Activated CD4-positive, CD25-positive, alpha-beta regulatory T cell treated with anti-CD3 and anti-CD28 coated beads, Interleukin-2, amount 50 U/mL, for 16 hours (primary cell): ENCODE results near the gene NXPH4.

ENCODE experiments used
- DNase-seq: peaks from one replicate; pipeline ENCODE4 v3.0.0-alpha.2; 2020; ENCODE audit warnings: low read depth, low spot score

Gene NXPH4

GRCh38 chr12:57203791-57204190 is 12.8 kb upstream of the NXPH4 start:
- DNase-seq = no peak

GRCh38 chr12:57204454-57204853 is 12.1 kb upstream of the NXPH4 start:
- no peak for DNase-seq

GRCh38 chr12:57205186-57205585 is 11.4 kb upstream of the NXPH4 start:
- no peak for DNase-seq

GRCh38 chr12:57205931-57206330 is 10.7 kb upstream of the NXPH4 start:
- no peak for DNase-seq

- no peak for DNase-seq
Measured at GRCh38 chr12:57207731-57208630, 8.6 kb upstream of the NXPH4 start.

GRCh38 chr12:57208631-57209282 is 7.8 kb upstream of the NXPH4 start:
- DNase-seq = no peak

- no peak for DNase-seq
Measured at GRCh38 chr12:57209916-57210315, 6.7 kb upstream of the NXPH4 start.

- DNase-seq = no peak
Measured at GRCh38 chr12:57210461-57210860, 6.1 kb upstream of the NXPH4 start.

GRCh38 chr12:57210926-57211692 is 5.5 kb upstream of the NXPH4 start:
- no peak for DNase-seq

GRCh38 chr12:57211791-57212700 is 4.5 kb upstream of the NXPH4 start:
- no peak for DNase-seq

GRCh38 chr12:57212701-57213057 is 3.9 kb upstream of the NXPH4 start:
- DNase-seq = no peak

GRCh38 chr12:57213058-57213715 is 3.4 kb upstream of the NXPH4 start:
- DNase-seq = peak; percentile 66

- DNase-seq = no peak
Measured at GRCh38 chr12:57213763-57214397, 2.7 kb upstream of the NXPH4 start.

- DNase-seq = peak; percentile 27
Measured at GRCh38 chr12:57214398-57214781, 2.2 kb upstream of the NXPH4 start.

- DNase-seq = no peak
Measured at GRCh38 chr12:57215065-57215464, 1.5 kb upstream of the NXPH4 start.

GRCh38 chr12:57215668-57216013 is 953 bp upstream of the NXPH4 start:
- DNase-seq = no peak

- no peak for DNase-seq
Measured at GRCh38 chr12:57216921-57217879, 606 bp downstream of the NXPH4 start.

GRCh38 chr12:57218030-57218853 is 1.6 kb downstream of the NXPH4 start:
- no peak for DNase-seq
